NB4 (cell line): Measurements from ENCODE around the gene TCF7L2.

Experiments used
- DNase-seq: peaks from one replicate; pipeline ENCODE4 v3.0.0; 2010; ENCODE audit warnings: low read depth
- H3K4me3 ChIP-seq: one replicate; pipeline ENCODE4 v1.5.1; 2011; ENCODE audit warnings: mild to moderate bottlenecking, low read depth, low read length, moderate library complexity
- MYC ChIP-seq: IDR thresholded peaks from 2 replicates; pipeline ENCODE4 v1.6.1; 2011; ENCODE audit warnings: low read depth, low read length
- POLR2A ChIP-seq: IDR thresholded peaks from 2 replicates; pipeline ENCODE4 v1.6.1; 2011; ENCODE audit warnings: mild to moderate bottlenecking; ENCODE audit not compliant: insufficient read length; ENCODE audit errors: extremely low read depth
- TF ChIP-seq, protein P1 (sequence below): IDR thresholded peaks from 2 replicates; pipeline ENCODE4 v1.6.1; 2011; ENCODE audit warnings: low read depth, low read length
- TF ChIP-seq, protein P2 (sequence below): IDR thresholded peaks from one replicate; pipeline ENCODE4 v1.5.1; 2012; ENCODE audit warnings: low read depth, low read length

Gene TCF7L2

GRCh38 chr10:113113918-113114317 lies 163.9 kb downstream of the TCF7L2 start:
- no peak for DNase-seq
- TF ChIP-seq, protein P1, sequence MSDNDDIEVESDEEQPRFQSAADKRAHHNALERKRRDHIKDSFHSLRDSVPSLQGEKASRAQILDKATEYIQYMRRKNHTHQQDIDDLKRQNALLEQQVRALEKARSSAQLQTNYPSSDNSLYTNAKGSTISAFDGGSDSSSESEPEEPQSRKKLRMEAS = no peak
- TF ChIP-seq POLR2A = no peak
- TF ChIP-seq, protein P2, sequence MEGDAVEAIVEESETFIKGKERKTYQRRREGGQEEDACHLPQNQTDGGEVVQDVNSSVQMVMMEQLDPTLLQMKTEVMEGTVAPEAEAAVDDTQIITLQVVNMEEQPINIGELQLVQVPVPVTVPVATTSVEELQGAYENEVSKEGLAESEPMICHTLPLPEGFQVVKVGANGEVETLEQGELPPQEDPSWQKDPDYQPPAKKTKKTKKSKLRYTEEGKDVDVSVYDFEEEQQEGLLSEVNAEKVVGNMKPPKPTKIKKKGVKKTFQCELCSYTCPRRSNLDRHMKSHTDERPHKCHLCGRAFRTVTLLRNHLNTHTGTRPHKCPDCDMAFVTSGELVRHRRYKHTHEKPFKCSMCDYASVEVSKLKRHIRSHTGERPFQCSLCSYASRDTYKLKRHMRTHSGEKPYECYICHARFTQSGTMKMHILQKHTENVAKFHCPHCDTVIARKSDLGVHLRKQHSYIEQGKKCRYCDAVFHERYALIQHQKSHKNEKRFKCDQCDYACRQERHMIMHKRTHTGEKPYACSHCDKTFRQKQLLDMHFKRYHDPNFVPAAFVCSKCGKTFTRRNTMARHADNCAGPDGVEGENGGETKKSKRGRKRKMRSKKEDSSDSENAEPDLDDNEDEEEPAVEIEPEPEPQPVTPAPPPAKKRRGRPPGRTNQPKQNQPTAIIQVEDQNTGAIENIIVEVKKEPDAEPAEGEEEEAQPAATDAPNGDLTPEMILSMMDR = no peak
- no peak for TF ChIP-seq MYC
- no peak overlapping the region for H3K4me3 ChIP-seq

GRCh38 chr10:113115556-113115955 lies 165.5 kb downstream of the TCF7L2 start:
- TF ChIP-seq, protein P1 = no peak
- TF ChIP-seq MYC (no peak), POLR2A (no peak)
- TF ChIP-seq, protein P2 = no peak
- DNase-seq = no peak
- H3K4me3 ChIP-seq = no peak overlapping the region

- H3K4me3 ChIP-seq = no peak overlapping the region
- no peak for DNase-seq
- TF ChIP-seq, protein P1 = no peak
- TF ChIP-seq POLR2A = no peak
- no peak for TF ChIP-seq MYC
- TF ChIP-seq, protein P2 = no peak
Measured at GRCh38 chr10:113118882-113119281, 168.8 kb downstream of the TCF7L2 start.

DNA sequence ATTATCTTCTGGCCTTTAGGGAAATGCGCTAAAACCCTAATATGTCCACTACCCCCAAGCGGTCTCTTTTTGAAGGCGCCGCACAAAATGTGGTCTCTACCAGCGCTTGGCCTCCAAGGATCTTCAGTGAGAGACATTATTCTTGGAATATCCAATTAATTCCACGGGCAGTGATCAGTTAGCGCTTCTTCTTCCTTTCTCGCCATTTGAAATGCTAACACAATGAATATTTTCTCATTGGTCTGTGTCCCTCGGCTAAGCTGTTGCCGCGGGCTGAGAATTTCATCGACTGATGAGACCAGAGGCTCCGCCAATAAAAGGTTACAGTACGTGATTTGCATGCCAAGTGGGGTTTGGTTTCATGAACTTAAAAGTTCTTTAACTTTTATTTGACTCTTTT lies 169.8 kb downstream of the TCF7L2 start:
- no peak for DNase-seq
- no peak overlapping the region for H3K4me3 ChIP-seq
- TF ChIP-seq, protein P1 = no peak
- TF ChIP-seq POLR2A = no peak
- no peak for TF ChIP-seq MYC
- TF ChIP-seq, protein P2 = no peak

GRCh38 chr10:113121153-113121552 lies 171.1 kb downstream of the TCF7L2 start:
- no peak overlapping the region for H3K4me3 ChIP-seq
- DNase-seq = no peak
- TF ChIP-seq MYC (no peak), POLR2A (no peak)
- TF ChIP-seq, protein P2 = no peak
- TF ChIP-seq, protein P1 = no peak

DNA sequence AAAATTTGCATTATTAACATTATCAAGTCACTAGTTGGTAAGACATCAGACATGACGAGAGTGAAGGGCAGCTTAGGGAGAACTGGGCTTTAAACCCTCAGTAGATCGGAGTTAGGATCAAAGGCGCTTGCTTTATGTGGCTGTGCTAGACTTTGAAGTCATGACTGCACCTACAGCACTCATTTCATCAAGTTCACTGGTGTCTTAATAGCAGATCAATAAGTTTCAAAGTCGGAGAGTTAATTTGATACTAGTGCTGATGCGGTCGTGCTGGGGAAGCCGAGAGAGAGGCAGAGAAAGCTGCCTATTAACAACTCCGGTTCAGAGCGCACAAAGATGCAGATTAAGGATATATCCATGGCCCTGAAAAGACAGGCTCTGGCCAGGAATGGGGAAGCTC lies 172.9 kb downstream of the TCF7L2 start:
- no peak overlapping the region for H3K4me3 ChIP-seq
- DNase-seq = no peak
- TF ChIP-seq, protein P1 = no peak
- TF ChIP-seq MYC (no peak), POLR2A (no peak)
- TF ChIP-seq, protein P2 = no peak
